ENCODE measurements around the gene TFAP2E. TPM values are rescaled to one million over a fixed set of nuclear protein-coding genes. Genes with fewer than 3 reads are reported as not detected.

The TFAP2E gene
- total RNA-seq, 2 experiments from 2014 or later = 0.86 to 1.2 TPM

GRCh38 chr1:35586808-35587207, 13.7 kb downstream of the TFAP2E start:
- ChIA-PET POLR2A (interaction anchor here (0.7 kb wide), 1 partner anchor 138 kb away, joined by 9 read pairs; no protein-coding TSS in a partner anchor), CTCF (interaction anchor here (0.7 kb wide), 1 partner anchor 22 kb away, joined by 3 read pairs; no protein-coding TSS in a partner anchor)

GRCh38 chr1:35587736-35588135, 14.6 kb downstream of the TFAP2E start:
- CTCF ChIA-PET = no interaction called here

GRCh38 chr1:35588197-35588910, 15.2 kb downstream of the TFAP2E start:
- ChIA-PET CTCF (no interaction called here), POLR2A (no interaction called here)

More at GRCh38 chr1:35587736-35588135, 14.6 kb downstream of the TFAP2E start:
- POLR2A ChIA-PET = interaction anchor here (0.7 kb wide), 1 partner anchor 137 kb away, joined by 9 read pairs; no protein-coding TSS in a partner anchor

GRCh38 chr1:35589516-35590427, 16.7 kb downstream of the TFAP2E start:
- POLR2A ChIA-PET = no interaction called here
- CTCF ChIA-PET = no interaction called here

- POLR2A ChIA-PET = no interaction called here
- CTCF ChIA-PET = no interaction called here
These were observed 17.4 kb downstream of the TFAP2E start for GRCh38 chr1:35590476-35591040.

- ChIA-PET CTCF (interaction anchor here (0.6 kb wide), 1 partner anchor 221 kb away, joined by 3 read pairs; no protein-coding TSS in a partner anchor), POLR2A (no interaction called here)
These were observed 18.1 kb downstream of the TFAP2E start for GRCh38 chr1:35591211-35591610.

GRCh38 chr1:35592991-35593769, 20.1 kb downstream of the TFAP2E start:
- ChIA-PET POLR2A (no interaction called here), CTCF (no interaction called here)

- CTCF ChIA-PET = no interaction called here
- POLR2A ChIA-PET = interaction anchor here (0.7 kb wide), 1 partner anchor 320 kb away, joined by 3 read pairs; no protein-coding TSS in a partner anchor
These were observed 21.1 kb downstream of the TFAP2E start for GRCh38 chr1:35594005-35594760.

- CTCF ChIA-PET = no interaction called here
- POLR2A ChIA-PET = no interaction called here
These were observed 22.6 kb downstream of the TFAP2E start for GRCh38 chr1:35595684-35596083.

- POLR2A ChIA-PET = no interaction called here
These were observed 24.8 kb downstream of the TFAP2E start for GRCh38 chr1:35597870-35598269.

GRCh38 chr1:35598895-35599294, 25.8 kb downstream of the TFAP2E start:
- ChIA-PET POLR2A (no interaction called here), CTCF (no interaction called here)

More at GRCh38 chr1:35597870-35598269, 24.8 kb downstream of the TFAP2E start:
- CTCF ChIA-PET = no interaction called here

- CTCF ChIA-PET = no interaction called here
- POLR2A ChIA-PET = no interaction called here
These were observed 26.3 kb downstream of the TFAP2E start for GRCh38 chr1:35599411-35599810.

- ChIA-PET CTCF (no interaction called here), POLR2A (no interaction called here)
These were observed 27.5 kb downstream of the TFAP2E start for GRCh38 chr1:35600593-35600992.

- CTCF ChIA-PET = no interaction called here
These were observed 30.4 kb downstream of the TFAP2E start for GRCh38 chr1:35603468-35603867.

GRCh38 chr1:35603941-35604340, 30.8 kb downstream of the TFAP2E start:
- CTCF ChIA-PET = no interaction called here
- POLR2A ChIA-PET = no interaction called here

More at GRCh38 chr1:35603468-35603867, 30.4 kb downstream of the TFAP2E start:
- POLR2A ChIA-PET = no interaction called here

- CTCF ChIA-PET = no interaction called here
- POLR2A ChIA-PET = interaction anchor here (0.6 kb wide), 1 partner anchor 37 kb away, joined by 5 read pairs; no protein-coding TSS in a partner anchor
These were observed 32.2 kb downstream of the TFAP2E start for GRCh38 chr1:35605071-35605866.

- CTCF ChIA-PET = no interaction called here
- POLR2A ChIA-PET = no interaction called here
These were observed 32.7 kb downstream of the TFAP2E start for GRCh38 chr1:35605867-35606182.

GRCh38 chr1:35611655-35612054, 38.5 kb downstream of the TFAP2E start:
- POLR2A ChIA-PET = no interaction called here
- CTCF ChIA-PET = no interaction called here
